OCI-LY3 (cell line): Measurements from ENCODE around the gene UQCRC1.

Experiments used
- H2AFZ ChIP-seq: fragments of 200-600, 300-600 bp; shearing (Covaris generic); 2 replicates; pipeline ENCODE4 v1.6.0; 2014; ENCODE audit warnings: antibody characterized with exemption, low read depth, low read length
- H3K27ac ChIP-seq: fragments of 200-600, 300-600 bp; sonication (generic); 2 replicates; pipeline ENCODE4 v1.5.1; 2014; ENCODE audit warnings: mild to moderate bottlenecking, low read length, moderate library complexity, mixed read lengths
- H3K27me3 ChIP-seq: fragments of 200-600, 300-600 bp; sonication (generic); 2 replicates; pipeline ENCODE4 v1.6.1; 2014; ENCODE audit warnings: low read depth, low read length, mixed read lengths
- H3K36me3 ChIP-seq: fragments of 200-600, 300-600 bp; sonication (generic); replicated peaks from 2 replicates; pipeline ENCODE3; 2014; ENCODE audit warnings: low read depth, low read length, mixed read lengths
- H3K4me1 ChIP-seq: fragments of 300-600, 200-600 bp; sonication (generic); 2 replicates; pipeline ENCODE4 v1.6.1; 2014; ENCODE audit warnings: low read length, mixed read lengths
- H3K4me2 ChIP-seq: fragments of 200-600, 300-600 bp; sonication (generic); 2 replicates; pipeline ENCODE4 v1.6.1; 2014; ENCODE audit warnings: low read length, mixed read lengths
- H3K4me3 ChIP-seq: fragments of 300-600, 200-600 bp; sonication (generic); 2 replicates; pipeline ENCODE4 v1.5.1; 2014; ENCODE audit warnings: antibody characterized with exemption, mild to moderate bottlenecking, low read length, moderate library complexity
- H3K79me2 ChIP-seq: fragments of 300-600, 200-600 bp; shearing (Covaris generic); 2 replicates; pipeline ENCODE4 v1.6.1; 2014; ENCODE audit warnings: mild to moderate bottlenecking, low read length, mixed read lengths
- H3K9ac ChIP-seq: fragments of 300-600, 200-600 bp; shearing (Covaris generic); 2 replicates; pipeline ENCODE4 v1.6.0; 2014; ENCODE audit warnings: mild to moderate bottlenecking, low read length, moderate library complexity
- H3K9me3 ChIP-seq: fragments of 200-600, 300-600 bp; shearing (Covaris generic); 2 replicates; pipeline ENCODE4 v1.6.1; 2014; ENCODE audit warnings: low read length, mixed read lengths; ENCODE audit not compliant: insufficient read depth
- H4K20me1 ChIP-seq: fragments of 200-600, 300-600 bp; sonication (generic); 2 replicates; pipeline ENCODE4 v1.6.1; 2016; ENCODE audit warnings: low read length, mixed read lengths; ENCODE audit not compliant: insufficient read depth
- CTCF ChIP-seq: fragments of 200-600, 300-600 bp; sonication (generic); IDR thresholded peaks from 2 replicates; pipeline ENCODE4 v1.5.1; 2014; ENCODE audit warnings: antibody characterized with exemption, low read length, low read depth
- EZH2phosphoT487 ChIP-seq: fragments of 200-600 bp; shearing (Covaris generic); IDR thresholded peaks from 2 replicates; pipeline ENCODE4 v1.6.1; 2018; ENCODE audit warnings: antibody characterized with exemption, mixed run types, low read depth

The UQCRC1 gene

GRCh38 chr3:48562367-48563095 is 46.9 kb downstream of the UQCRC1 start:
- Histone ChIP-seq H3K4me3 (no peak overlapping the region), H3K4me2 (no peak overlapping the region), H3K36me3 (no peaks in the 10 kb centered on the region), H3K9me3 (no peaks in the 10 kb centered on the region), H3K4me1 (peaks cover 36% of the 10 kb centered on the region), H4K20me1 (no peaks in the 10 kb centered on the region), H3K9ac (no peak overlapping the region), H3K27me3 (no peaks in the 10 kb centered on the region), H2AFZ (no peak overlapping the region), H3K27ac (no peak overlapping the region), H3K79me2 (no peaks in the 10 kb centered on the region)
- TF ChIP-seq CTCF (no peak), EZH2phosphoT487 (no peak)

GRCh38 chr3:48561045-48561736 is 48.3 kb downstream of the UQCRC1 start:
- TF ChIP-seq EZH2phosphoT487, result no peak
- peak; percentile 6; the same call in 1 of the 2 replicates for TF ChIP-seq CTCF
- no peak overlapping the region for H3K27ac ChIP-seq
- peak overlapping the region; percentile 55 for H3K4me2 ChIP-seq
- no peaks in the 10 kb centered on the region for H3K36me3 ChIP-seq
- H3K79me2 ChIP-seq, result peaks cover under 1% of the 10 kb centered on the region; the same call in 1 of the 2 replicates
- H3K9ac ChIP-seq, result peak overlapping the region; percentile 28; the same call in 1 of the 2 replicates
- no peaks in the 10 kb centered on the region for H3K27me3 ChIP-seq
- peaks cover 36% of the 10 kb centered on the region for H3K4me1 ChIP-seq
- H3K9me3 ChIP-seq, result no peaks in the 10 kb centered on the region
- 0 out of 2 replicates have a peak overlapping the region, but pooled peaks have one; percentile 26 for H2AFZ ChIP-seq
- H3K4me3 ChIP-seq, result peak overlapping the region; percentile 63
- H4K20me1 ChIP-seq, result no peaks in the 10 kb centered on the region

- TF ChIP-seq CTCF (no peak), EZH2phosphoT487 (no peak)
- peaks cover 40% of the 10 kb centered on the region for H3K4me1 ChIP-seq
- no peaks in the 10 kb centered on the region for H3K9me3 ChIP-seq
- 0 out of 2 replicates have a peak overlapping the region, but pooled peaks have one; percentile 14 for H3K27ac ChIP-seq
- peaks cover 6% of the 10 kb centered on the region for H3K79me2 ChIP-seq
- H2AFZ ChIP-seq, result peak overlapping the region; percentile 77; the same call in 1 of the 2 replicates
- peak overlapping the region; percentile 55 for H3K4me2 ChIP-seq
- no peaks in the 10 kb centered on the region for H3K27me3 ChIP-seq
- H4K20me1 ChIP-seq, result no peaks in the 10 kb centered on the region
- H3K4me3 ChIP-seq, result peak overlapping the region; percentile 63
- peaks cover 3% of the 10 kb centered on the region for H3K36me3 ChIP-seq
- peak overlapping the region; percentile 28; the same call in 1 of the 2 replicates for H3K9ac ChIP-seq
These were observed 48.8 kb downstream of the UQCRC1 start for GRCh38 chr3:48560648-48561018.

GRCh38 chr3:48558493-48559134 is 50.8 kb downstream of the UQCRC1 start:
- Histone ChIP-seq H3K9ac (peak overlapping the region; percentile 18; the same call in 1 of the 2 replicates), H2AFZ (no peak overlapping the region), H3K36me3 (peaks cover 18% of the 10 kb centered on the region), H3K4me3 (peak overlapping the region; percentile 6; the same call in 1 of the 2 replicates), H3K9me3 (no peaks in the 10 kb centered on the region), H3K4me1 (peaks cover 47% of the 10 kb centered on the region), H3K27me3 (no peaks in the 10 kb centered on the region), H3K27ac (peak overlapping the region; percentile 12; the same call in 1 of the 2 replicates), H3K79me2 (peaks cover 13% of the 10 kb centered on the region), H3K4me2 (peak overlapping the region; percentile 53), H4K20me1 (no peaks in the 10 kb centered on the region)
- no peak for TF ChIP-seq EZH2phosphoT487
- TF ChIP-seq CTCF, result no peak
